ENCODE data around the gene RALGAPA2. TPM values are rescaled to one million over a fixed set of nuclear protein-coding genes. Genes with fewer than 3 reads are reported as not detected.

Gene RALGAPA2
- total RNA-seq, 1 experiment from 2014 or later = 18.2 TPM

DNA sequence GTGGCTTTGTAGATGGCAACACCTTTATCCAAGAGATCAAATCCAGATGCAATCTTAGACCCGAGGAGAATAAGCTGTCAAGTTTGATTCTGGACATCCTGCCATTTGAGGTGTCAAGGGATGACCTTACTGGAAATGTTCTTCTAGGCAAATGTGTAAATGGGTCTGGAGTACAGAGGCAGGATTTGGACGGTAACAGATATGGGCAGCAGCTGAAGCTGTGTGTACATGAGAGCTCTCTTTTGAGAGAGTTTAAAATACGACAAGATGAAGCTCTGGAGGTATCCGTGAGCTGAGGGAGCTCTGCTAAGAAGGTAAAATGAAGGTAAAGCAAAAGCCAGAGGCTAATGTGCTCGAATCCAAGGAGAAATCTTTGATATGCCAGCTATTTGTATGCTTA lies 56.6 kb downstream of the RALGAPA2 start:
- ATAC-seq = no peak
- DNase-seq (ENCODE audit: low spot score) = no peak
- no peaks in the 10 kb centered on the region for H3K27me3 Mint-ChIP-seq (ENCODE audit: low read depth)
- CTCF ChIA-PET = interaction anchor here (1.5 kb wide), 1 partner anchor 11 kb away, joined by 3 read pairs; no protein-coding TSS in a partner anchor
- H3K4me1 Mint-ChIP-seq = peaks cover 3% of the 10 kb centered on the region; the same call in 1 of the 2 replicates
- H3K27ac Mint-ChIP-seq = no peak overlapping the region
- no peaks in the 10 kb centered on the region for H3K36me3 Mint-ChIP-seq
- POLR2A ChIA-PET = interaction anchor here (0.5 kb wide), 1 partner anchor 382 kb away, joined by 3 read pairs; no protein-coding TSS in a partner anchor
- H3K9me3 Mint-ChIP-seq = no peaks in the 10 kb centered on the region
- H3K4me3 Mint-ChIP-seq = no peak overlapping the region
- no peak for TF ChIP-seq SMAD3 (CRISPR knock-in tag; IDR thresholded peaks at IDR 0.05; ENCODE audit: borderline replicate concordance)
- no peak for TF ChIP-seq GTF2I (CRISPR knock-in tag; conservative IDR thresholded peaks at IDR 0.05)
- TF ChIP-seq, protein P1, sequence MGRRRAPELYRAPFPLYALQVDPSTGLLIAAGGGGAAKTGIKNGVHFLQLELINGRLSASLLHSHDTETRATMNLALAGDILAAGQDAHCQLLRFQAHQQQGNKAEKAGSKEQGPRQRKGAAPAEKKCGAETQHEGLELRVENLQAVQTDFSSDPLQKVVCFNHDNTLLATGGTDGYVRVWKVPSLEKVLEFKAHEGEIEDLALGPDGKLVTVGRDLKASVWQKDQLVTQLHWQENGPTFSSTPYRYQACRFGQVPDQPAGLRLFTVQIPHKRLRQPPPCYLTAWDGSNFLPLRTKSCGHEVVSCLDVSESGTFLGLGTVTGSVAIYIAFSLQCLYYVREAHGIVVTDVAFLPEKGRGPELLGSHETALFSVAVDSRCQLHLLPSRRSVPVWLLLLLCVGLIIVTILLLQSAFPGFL (CRISPR knock-in tag; IDR thresholded peaks at IDR 0.05; ENCODE audit: borderline replicate concordance) = no peak
- no peak for TF ChIP-seq ZNF232 (CRISPR knock-in tag; IDR thresholded peaks at IDR 0.05)
- no peak for TF ChIP-seq EMX1 (CRISPR knock-in tag; IDR thresholded peaks at IDR 0.05)
- no peak for TF ChIP-seq GABPB1 (CRISPR knock-in tag; IDR thresholded peaks at IDR 0.05)
- no peak for TF ChIP-seq ZNF671 (CRISPR knock-in tag; IDR thresholded peaks at IDR 0.05)
- TF ChIP-seq, protein P2, sequence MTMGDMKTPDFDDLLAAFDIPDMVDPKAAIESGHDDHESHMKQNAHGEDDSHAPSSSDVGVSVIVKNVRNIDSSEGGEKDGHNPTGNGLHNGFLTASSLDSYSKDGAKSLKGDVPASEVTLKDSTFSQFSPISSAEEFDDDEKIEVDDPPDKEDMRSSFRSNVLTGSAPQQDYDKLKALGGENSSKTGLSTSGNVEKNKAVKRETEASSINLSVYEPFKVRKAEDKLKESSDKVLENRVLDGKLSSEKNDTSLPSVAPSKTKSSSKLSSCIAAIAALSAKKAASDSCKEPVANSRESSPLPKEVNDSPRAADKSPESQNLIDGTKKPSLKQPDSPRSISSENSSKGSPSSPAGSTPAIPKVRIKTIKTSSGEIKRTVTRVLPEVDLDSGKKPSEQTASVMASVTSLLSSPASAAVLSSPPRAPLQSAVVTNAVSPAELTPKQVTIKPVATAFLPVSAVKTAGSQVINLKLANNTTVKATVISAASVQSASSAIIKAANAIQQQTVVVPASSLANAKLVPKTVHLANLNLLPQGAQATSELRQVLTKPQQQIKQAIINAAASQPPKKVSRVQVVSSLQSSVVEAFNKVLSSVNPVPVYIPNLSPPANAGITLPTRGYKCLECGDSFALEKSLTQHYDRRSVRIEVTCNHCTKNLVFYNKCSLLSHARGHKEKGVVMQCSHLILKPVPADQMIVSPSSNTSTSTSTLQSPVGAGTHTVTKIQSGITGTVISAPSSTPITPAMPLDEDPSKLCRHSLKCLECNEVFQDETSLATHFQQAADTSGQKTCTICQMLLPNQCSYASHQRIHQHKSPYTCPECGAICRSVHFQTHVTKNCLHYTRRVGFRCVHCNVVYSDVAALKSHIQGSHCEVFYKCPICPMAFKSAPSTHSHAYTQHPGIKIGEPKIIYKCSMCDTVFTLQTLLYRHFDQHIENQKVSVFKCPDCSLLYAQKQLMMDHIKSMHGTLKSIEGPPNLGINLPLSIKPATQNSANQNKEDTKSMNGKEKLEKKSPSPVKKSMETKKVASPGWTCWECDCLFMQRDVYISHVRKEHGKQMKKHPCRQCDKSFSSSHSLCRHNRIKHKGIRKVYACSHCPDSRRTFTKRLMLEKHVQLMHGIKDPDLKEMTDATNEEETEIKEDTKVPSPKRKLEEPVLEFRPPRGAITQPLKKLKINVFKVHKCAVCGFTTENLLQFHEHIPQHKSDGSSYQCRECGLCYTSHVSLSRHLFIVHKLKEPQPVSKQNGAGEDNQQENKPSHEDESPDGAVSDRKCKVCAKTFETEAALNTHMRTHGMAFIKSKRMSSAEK (CRISPR knock-in tag; IDR thresholded peaks at IDR 0.05; ENCODE audit: borderline replicate concordance) = no peak

DNA sequence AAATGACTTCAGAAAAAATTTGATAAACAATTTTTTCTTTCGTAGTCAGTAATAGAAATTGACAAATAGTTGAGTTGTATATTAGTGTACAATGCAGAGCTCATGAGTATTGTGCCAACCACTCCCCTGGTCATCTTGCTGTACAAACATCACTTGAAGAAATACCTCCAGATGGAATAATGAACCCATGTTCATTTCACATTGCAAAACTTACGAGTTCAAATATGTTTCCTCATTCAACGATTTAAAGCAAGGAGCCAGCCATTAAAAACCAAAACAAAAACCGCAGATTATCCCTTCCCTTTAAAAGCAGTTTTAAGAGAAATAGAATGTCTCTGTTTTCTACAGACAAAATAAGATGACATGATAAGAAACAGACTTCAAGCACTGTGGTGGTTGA lies 62.5 kb downstream of the RALGAPA2 start:
- Mint-ChIP-seq H3K9me3 (no peaks in the 10 kb centered on the region; the same call in 1 of the 2 replicates), H3K27me3 (ENCODE audit: low read depth) (no peaks in the 10 kb centered on the region), H3K36me3 (no peaks in the 10 kb centered on the region), H3K27ac (no peak overlapping the region), H3K4me3 (no peak overlapping the region), H3K4me1 (peaks cover 8% of the 10 kb centered on the region)
- ChIA-PET POLR2A (no interaction called here), CTCF (no interaction called here)
- ATAC-seq (no peak), DNase-seq (ENCODE audit: low spot score) (no peak)
- TF ChIP-seq, protein P3, sequence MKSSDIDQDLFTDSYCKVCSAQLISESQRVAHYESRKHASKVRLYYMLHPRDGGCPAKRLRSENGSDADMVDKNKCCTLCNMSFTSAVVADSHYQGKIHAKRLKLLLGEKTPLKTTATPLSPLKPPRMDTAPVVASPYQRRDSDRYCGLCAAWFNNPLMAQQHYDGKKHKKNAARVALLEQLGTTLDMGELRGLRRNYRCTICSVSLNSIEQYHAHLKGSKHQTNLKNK (CRISPR knock-in tag; IDR thresholded peaks at IDR 0.05) = no peak
- TF ChIP-seq, protein P4, sequence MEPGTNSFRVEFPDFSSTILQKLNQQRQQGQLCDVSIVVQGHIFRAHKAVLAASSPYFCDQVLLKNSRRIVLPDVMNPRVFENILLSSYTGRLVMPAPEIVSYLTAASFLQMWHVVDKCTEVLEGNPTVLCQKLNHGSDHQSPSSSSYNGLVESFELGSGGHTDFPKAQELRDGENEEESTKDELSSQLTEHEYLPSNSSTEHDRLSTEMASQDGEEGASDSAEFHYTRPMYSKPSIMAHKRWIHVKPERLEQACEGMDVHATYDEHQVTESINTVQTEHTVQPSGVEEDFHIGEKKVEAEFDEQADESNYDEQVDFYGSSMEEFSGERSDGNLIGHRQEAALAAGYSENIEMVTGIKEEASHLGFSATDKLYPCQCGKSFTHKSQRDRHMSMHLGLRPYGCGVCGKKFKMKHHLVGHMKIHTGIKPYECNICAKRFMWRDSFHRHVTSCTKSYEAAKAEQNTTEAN (CRISPR knock-in tag; IDR thresholded peaks at IDR 0.05) = no peak
- TF ChIP-seq, protein P5, sequence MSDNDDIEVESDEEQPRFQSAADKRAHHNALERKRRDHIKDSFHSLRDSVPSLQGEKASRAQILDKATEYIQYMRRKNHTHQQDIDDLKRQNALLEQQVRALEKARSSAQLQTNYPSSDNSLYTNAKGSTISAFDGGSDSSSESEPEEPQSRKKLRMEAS (CRISPR knock-in tag; IDR thresholded peaks at IDR 0.05) = no peak
- no peak for TF ChIP-seq SMAD4 (CRISPR knock-in tag; IDR thresholded peaks at IDR 0.05)
- TF ChIP-seq KAT7 (CRISPR knock-in tag; IDR thresholded peaks at IDR 0.05; ENCODE audit: borderline replicate concordance) = no peak
- TF ChIP-seq, protein P6, sequence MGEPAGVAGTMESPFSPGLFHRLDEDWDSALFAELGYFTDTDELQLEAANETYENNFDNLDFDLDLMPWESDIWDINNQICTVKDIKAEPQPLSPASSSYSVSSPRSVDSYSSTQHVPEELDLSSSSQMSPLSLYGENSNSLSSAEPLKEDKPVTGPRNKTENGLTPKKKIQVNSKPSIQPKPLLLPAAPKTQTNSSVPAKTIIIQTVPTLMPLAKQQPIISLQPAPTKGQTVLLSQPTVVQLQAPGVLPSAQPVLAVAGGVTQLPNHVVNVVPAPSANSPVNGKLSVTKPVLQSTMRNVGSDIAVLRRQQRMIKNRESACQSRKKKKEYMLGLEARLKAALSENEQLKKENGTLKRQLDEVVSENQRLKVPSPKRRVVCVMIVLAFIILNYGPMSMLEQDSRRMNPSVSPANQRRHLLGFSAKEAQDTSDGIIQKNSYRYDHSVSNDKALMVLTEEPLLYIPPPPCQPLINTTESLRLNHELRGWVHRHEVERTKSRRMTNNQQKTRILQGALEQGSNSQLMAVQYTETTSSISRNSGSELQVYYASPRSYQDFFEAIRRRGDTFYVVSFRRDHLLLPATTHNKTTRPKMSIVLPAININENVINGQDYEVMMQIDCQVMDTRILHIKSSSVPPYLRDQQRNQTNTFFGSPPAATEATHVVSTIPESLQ (CRISPR knock-in tag; IDR thresholded peaks at IDR 0.05) = no peak
- TF ChIP-seq, protein P7, sequence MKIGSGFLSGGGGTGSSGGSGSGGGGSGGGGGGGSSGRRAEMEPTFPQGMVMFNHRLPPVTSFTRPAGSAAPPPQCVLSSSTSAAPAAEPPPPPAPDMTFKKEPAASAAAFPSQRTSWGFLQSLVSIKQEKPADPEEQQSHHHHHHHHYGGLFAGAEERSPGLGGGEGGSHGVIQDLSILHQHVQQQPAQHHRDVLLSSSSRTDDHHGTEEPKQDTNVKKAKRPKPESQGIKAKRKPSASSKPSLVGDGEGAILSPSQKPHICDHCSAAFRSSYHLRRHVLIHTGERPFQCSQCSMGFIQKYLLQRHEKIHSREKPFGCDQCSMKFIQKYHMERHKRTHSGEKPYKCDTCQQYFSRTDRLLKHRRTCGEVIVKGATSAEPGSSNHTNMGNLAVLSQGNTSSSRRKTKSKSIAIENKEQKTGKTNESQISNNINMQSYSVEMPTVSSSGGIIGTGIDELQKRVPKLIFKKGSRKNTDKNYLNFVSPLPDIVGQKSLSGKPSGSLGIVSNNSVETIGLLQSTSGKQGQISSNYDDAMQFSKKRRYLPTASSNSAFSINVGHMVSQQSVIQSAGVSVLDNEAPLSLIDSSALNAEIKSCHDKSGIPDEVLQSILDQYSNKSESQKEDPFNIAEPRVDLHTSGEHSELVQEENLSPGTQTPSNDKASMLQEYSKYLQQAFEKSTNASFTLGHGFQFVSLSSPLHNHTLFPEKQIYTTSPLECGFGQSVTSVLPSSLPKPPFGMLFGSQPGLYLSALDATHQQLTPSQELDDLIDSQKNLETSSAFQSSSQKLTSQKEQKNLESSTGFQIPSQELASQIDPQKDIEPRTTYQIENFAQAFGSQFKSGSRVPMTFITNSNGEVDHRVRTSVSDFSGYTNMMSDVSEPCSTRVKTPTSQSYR (CRISPR knock-in tag; IDR thresholded peaks at IDR 0.05) = no peak
- TF ChIP-seq ESRRA (CRISPR knock-in tag; IDR thresholded peaks at IDR 0.05; ENCODE audit: borderline replicate concordance) = no peak
- TF ChIP-seq FOXP1 (CRISPR knock-in tag; IDR thresholded peaks at IDR 0.05; ENCODE audit: borderline replicate concordance) = no peak
- TF ChIP-seq NFE2L1 (CRISPR knock-in tag; IDR thresholded peaks at IDR 0.05) = no peak
- TF ChIP-seq ZBTB21 (CRISPR knock-in tag; IDR thresholded peaks at IDR 0.05; ENCODE audit: borderline replicate concordance) = no peak
- no peak for TF ChIP-seq ZNF423 (CRISPR knock-in tag; IDR thresholded peaks at IDR 0.05)
- TF ChIP-seq HMGA2 (CRISPR knock-in tag; IDR thresholded peaks at IDR 0.05) = no peak
- TF ChIP-seq PRRX2 (CRISPR knock-in tag; IDR thresholded peaks at IDR 0.05) = no peak
- no peak for TF ChIP-seq NR2C2 (CRISPR knock-in tag; IDR thresholded peaks at IDR 0.05)
- TF ChIP-seq, protein P8, sequence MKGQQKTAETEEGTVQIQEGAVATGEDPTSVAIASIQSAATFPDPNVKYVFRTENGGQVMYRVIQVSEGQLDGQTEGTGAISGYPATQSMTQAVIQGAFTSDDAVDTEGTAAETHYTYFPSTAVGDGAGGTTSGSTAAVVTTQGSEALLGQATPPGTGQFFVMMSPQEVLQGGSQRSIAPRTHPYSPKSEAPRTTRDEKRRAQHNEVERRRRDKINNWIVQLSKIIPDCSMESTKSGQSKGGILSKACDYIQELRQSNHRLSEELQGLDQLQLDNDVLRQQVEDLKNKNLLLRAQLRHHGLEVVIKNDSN (CRISPR knock-in tag; IDR thresholded peaks at IDR 0.05) = no peak
